Measurements from ENCODE around the gene GMCL1.

DNA sequence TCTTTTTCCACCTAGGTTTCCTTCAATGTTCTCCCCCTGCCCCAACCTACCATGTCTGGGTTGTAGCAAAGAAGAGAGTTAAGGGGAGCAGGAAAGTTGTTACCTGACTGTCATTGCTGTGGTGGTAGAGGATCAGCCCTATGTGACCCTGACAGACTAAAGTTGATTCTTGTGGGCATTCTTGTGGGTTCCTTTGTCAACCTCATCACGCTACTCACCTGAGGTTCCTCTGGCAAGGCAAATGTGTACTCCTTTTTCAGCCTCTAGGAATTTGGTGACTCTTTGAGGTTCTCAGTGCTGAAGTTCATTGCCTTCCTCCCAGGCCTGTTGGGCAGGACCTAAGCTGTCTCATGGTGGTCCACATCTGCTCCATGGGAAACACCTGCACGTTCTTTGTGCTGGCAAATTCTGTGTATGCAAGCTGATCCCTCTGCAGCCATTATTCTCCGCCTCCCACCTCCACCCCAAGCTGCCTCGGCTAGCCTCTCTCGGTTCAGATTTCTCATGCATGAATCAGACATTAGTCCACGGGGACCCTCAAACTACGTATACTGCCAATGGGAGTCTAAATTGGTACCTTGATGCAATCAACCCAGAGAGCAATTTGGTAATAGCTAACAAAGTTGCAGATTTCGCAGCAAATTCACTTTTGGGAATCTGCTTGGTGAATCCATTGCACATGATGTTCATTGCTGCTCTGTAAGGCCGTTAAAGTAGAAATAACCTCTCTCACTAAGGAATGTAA, 1.5 kb upstream of the GMCL1 start:
- TF ChIP-seq POLR2A (IDR thresholded peaks at IDR 0.05) = no peak
- TF ChIP-seq CTCF (IDR thresholded peaks at IDR 0.05) = no peak
- TF ChIP-seq EP300 (IDR thresholded peaks at IDR 0.05) = no peak

All from gastroesophageal sphincter (tissue), 3 donors.